OCI-LY7 (cell line): ENCODE results near the gene ARHGAP42.

Source experiments
- EZH2phosphoT487 ChIP-seq: fragments of 200-600 bp; sonication (generic); IDR thresholded peaks from 2 replicates; pipeline ENCODE4 v1.6.1; 2018; ENCODE audit warnings: low read depth, borderline replicate concordance, mild to moderate bottlenecking, mixed run types, antibody characterized with exemption, low read length, moderate library complexity, mixed read lengths
- TF ChIP-seq, protein P1 (sequence below): fragments of 200-600 bp; sonication (generic); conservative IDR thresholded peaks from 2 replicates; pipeline ENCODE4 v1.5.1; 2014; ENCODE audit warnings: mild to moderate bottlenecking, antibody characterized with exemption, low read length, moderate library complexity, mixed read lengths

- TF ChIP-seq, protein P1, sequence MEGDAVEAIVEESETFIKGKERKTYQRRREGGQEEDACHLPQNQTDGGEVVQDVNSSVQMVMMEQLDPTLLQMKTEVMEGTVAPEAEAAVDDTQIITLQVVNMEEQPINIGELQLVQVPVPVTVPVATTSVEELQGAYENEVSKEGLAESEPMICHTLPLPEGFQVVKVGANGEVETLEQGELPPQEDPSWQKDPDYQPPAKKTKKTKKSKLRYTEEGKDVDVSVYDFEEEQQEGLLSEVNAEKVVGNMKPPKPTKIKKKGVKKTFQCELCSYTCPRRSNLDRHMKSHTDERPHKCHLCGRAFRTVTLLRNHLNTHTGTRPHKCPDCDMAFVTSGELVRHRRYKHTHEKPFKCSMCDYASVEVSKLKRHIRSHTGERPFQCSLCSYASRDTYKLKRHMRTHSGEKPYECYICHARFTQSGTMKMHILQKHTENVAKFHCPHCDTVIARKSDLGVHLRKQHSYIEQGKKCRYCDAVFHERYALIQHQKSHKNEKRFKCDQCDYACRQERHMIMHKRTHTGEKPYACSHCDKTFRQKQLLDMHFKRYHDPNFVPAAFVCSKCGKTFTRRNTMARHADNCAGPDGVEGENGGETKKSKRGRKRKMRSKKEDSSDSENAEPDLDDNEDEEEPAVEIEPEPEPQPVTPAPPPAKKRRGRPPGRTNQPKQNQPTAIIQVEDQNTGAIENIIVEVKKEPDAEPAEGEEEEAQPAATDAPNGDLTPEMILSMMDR = no peak
- no peak for TF ChIP-seq EZH2phosphoT487
Observed at GRCh38 chr11:100761841-100762240, 74.8 kb downstream of the ARHGAP42 start.
